H1 (cell line): ENCODE data around the gene DNAJA3. TPM values are rescaled to one million over a fixed set of nuclear protein-coding genes. Genes with fewer than 3 reads are reported as not detected.
A peak's percentile ranks its signal among the peaks of the same experiment; 100 is the strongest.

ENCODE experiments used
- CTCF ChIA-PET: fragments of 300-600 bp; sonication (Branson Sonifier 250); formaldehyde crosslinking; loops from one replicate; lab custom pipeline; 2021; ENCODE audit not compliant: partially characterized antibody; lab: Charles Lee
- POLR2A ChIA-PET: fragments of 300-600 bp; sonication (Branson Sonifier 250); formaldehyde crosslinking; loops from one replicate; lab custom pipeline; 2021; ENCODE audit warnings: inconsistent platforms; ENCODE audit not compliant: partially characterized antibody; lab: Charles Lee
- DNase-seq, 2 experiments: peaks; one replicate each; pipeline versions ENCODE4 v3.0.0 to v3.0.0-alpha.2; 2010 to 2022; ENCODE audit warnings: low spot score in 2 of 2, low read depth in 1 of 2, mixed read lengths in 1 of 2
- FAIRE-seq: peaks from 2 replicates; lab custom pipeline; 2011; peaks lifted over from hg19 to GRCh38; lab: Jason Lieb, UNC
- H2AFZ ChIP-seq: 2 replicates; pipeline ENCODE4 v1.8.1; 2012; ENCODE audit warnings: low read length, inconsistent platforms
- H2AK5ac ChIP-seq: 2 replicates; pipeline ENCODE4 v1.6.1; 2013; ENCODE audit warnings: low read depth, low read length
- H2BK120ac ChIP-seq: replicated peaks from 2 replicates; pipeline ENCODE3; 2013; ENCODE audit warnings: low read depth, low read length, inconsistent platforms
- H2BK12ac ChIP-seq: 2 replicates; pipeline ENCODE4 v1.6.1; 2013; ENCODE audit warnings: low read depth, low read length
- H2BK15ac ChIP-seq: 2 replicates; pipeline ENCODE4 v1.6.1; 2013; ENCODE audit warnings: low read length
- H2BK20ac ChIP-seq: 2 replicates; pipeline ENCODE4 v1.6.1; 2013; ENCODE audit warnings: low read length
- H2BK5ac ChIP-seq: 2 replicates; pipeline ENCODE4 v1.6.1; 2013; ENCODE audit warnings: low read depth, low read length
- H3K14ac ChIP-seq: 2 replicates; pipeline ENCODE4 v1.6.1; 2013; ENCODE audit warnings: inconsistent platforms; ENCODE audit not compliant: insufficient read length
- H3K18ac ChIP-seq: 2 replicates; pipeline ENCODE4 v1.6.1; 2013; ENCODE audit warnings: low read length; ENCODE audit errors: extremely low read depth
- H3K23ac ChIP-seq: 2 replicates; pipeline ENCODE4 v1.6.1; 2013; ENCODE audit warnings: inconsistent platforms; ENCODE audit not compliant: insufficient read length
- H3K23me2 ChIP-seq: 2 replicates; pipeline ENCODE4 v1.6.1; 2013; ENCODE audit warnings: low read depth, low read length
- H3K27ac ChIP-seq: 2 replicates; pipeline ENCODE4 v1.6.1; 2011; ENCODE audit warnings: low read depth, low read length, inconsistent platforms
- H3K27me3 ChIP-seq, 4 experiments: replicated peaks in 1 of 4; 1 replicate in 1 of 4; 2 replicates in 3 of 4; pipeline versions ENCODE4 v1.6.1 to v1.8.1; 2011 to 2013; ENCODE audit warnings: low read length in 3 of 4, mild to moderate bottlenecking in 3 of 4, inconsistent platforms in 2 of 4, mixed read lengths in 2 of 4, moderate library complexity in 1 of 4; ENCODE audit not compliant: control insufficient read depth in 3 of 4, insufficient read depth in 3 of 4; ENCODE audit errors: extremely low read depth in 1 of 4
- H3K36me3 ChIP-seq, 4 experiments: 2 replicates each; pipeline versions ENCODE4 v1.6.1 to v1.8.1; 2011 to 2013; ENCODE audit warnings: mild to moderate bottlenecking in 4 of 4, low read length in 3 of 4, moderate library complexity in 2 of 4, control low read depth in 1 of 4, inconsistent platforms in 1 of 4; ENCODE audit not compliant: insufficient read depth in 4 of 4, control insufficient read depth in 2 of 4
- H3K4ac ChIP-seq: replicated peaks from 2 replicates; pipeline ENCODE3; 2013; ENCODE audit warnings: low read length, low read depth, mixed read lengths, inconsistent platforms; ENCODE audit not compliant: insufficient read length
- H3K4me1 ChIP-seq, 4 experiments: replicated peaks in 1 of 4; 1 replicate in 1 of 4; 2 replicates in 3 of 4; pipeline versions ENCODE4 v1.6.1 to v1.8.1; 2011 to 2013; ENCODE audit warnings: low read length in 3 of 4, inconsistent platforms in 2 of 4, mixed read lengths in 1 of 4; ENCODE audit not compliant: insufficient read depth in 4 of 4, control insufficient read depth in 3 of 4
- H3K4me2 ChIP-seq, 2 experiments: 2 replicates each; pipeline versions ENCODE4 v1.6.1 to v1.8.1; 2011 to 2013; ENCODE audit warnings: low read depth in 2 of 2, low read length in 2 of 2, control low read depth in 1 of 2, inconsistent platforms in 1 of 2, mild to moderate bottlenecking in 1 of 2; ENCODE audit not compliant: insufficient read depth in 1 of 2
- H3K4me3 ChIP-seq, 4 experiments: fragments of 200-600, 300-600 bp in 1 of 4; sonication (generic), shearing (Covaris generic), sonication (Bioruptor Twin) in 1 of 4; 2 replicates each; pipeline versions ENCODE4 v1.5.1 to v1.8.1; 2011 to 2016; ENCODE audit warnings: low read length in 4 of 4, low read depth in 3 of 4, control low read depth in 2 of 4, inconsistent platforms in 2 of 4, mild to moderate bottlenecking in 2 of 4, mixed read lengths in 1 of 4, moderate library complexity in 1 of 4; ENCODE audit not compliant: insufficient read depth in 2 of 4; ENCODE audit errors: extremely low read depth in 1 of 4
- H3K56ac ChIP-seq: replicated peaks from 2 replicates; pipeline ENCODE3; 2013; ENCODE audit warnings: low read depth, mild to moderate bottlenecking, mixed read lengths, low read length, inconsistent platforms; ENCODE audit not compliant: insufficient read length
- H3K79me1 ChIP-seq: 2 replicates; pipeline ENCODE4 v1.6.1; 2013; ENCODE audit warnings: low read depth, low read length, control low read depth
- H3K79me2 ChIP-seq, 2 experiments: 2 replicates each; pipeline versions ENCODE4 v1.6.1 to v1.8.1; 2012 to 2013; ENCODE audit warnings: low read length in 2 of 2, mild to moderate bottlenecking in 2 of 2, inconsistent platforms in 1 of 2; ENCODE audit not compliant: insufficient read depth in 2 of 2, control insufficient read depth in 1 of 2
- H3K9ac ChIP-seq, 4 experiments: replicated peaks in 1 of 4; 1 replicate in 1 of 4; 2 replicates in 3 of 4; pipeline versions ENCODE4 v1.6.1 to v1.8.1; 2011 to 2013; ENCODE audit warnings: low read depth in 3 of 4, low read length in 3 of 4, control low read depth in 2 of 4, mild to moderate bottlenecking in 2 of 4, moderate library complexity in 2 of 4, inconsistent platforms in 1 of 4; ENCODE audit errors: extremely low read depth in 1 of 4
- H3K9me3 ChIP-seq, 2 experiments: 2 replicates each; pipeline versions ENCODE4 v1.6.1 to v1.8.1; 2012 to 2013; ENCODE audit warnings: mild to moderate bottlenecking in 2 of 2, moderate library complexity in 2 of 2, control low read depth in 1 of 2, inconsistent platforms in 1 of 2, low read depth in 1 of 2, low read length in 1 of 2, mixed read lengths in 1 of 2; ENCODE audit not compliant: insufficient read depth in 2 of 2
- H4K20me1 ChIP-seq, 2 experiments: replicated peaks in 1 of 2; 2 replicates each; pipeline versions ENCODE3 to v1.8.1; 2011 to 2013; ENCODE audit warnings: inconsistent platforms in 2 of 2, low read length in 2 of 2, mild to moderate bottlenecking in 1 of 2; ENCODE audit not compliant: insufficient read depth in 2 of 2, control insufficient read depth in 1 of 2
- H4K5ac ChIP-seq: 2 replicates; pipeline ENCODE4 v1.6.1; 2013; ENCODE audit warnings: low read length, low read depth, mixed read lengths, inconsistent platforms; ENCODE audit not compliant: insufficient read length
- H4K8ac ChIP-seq: 2 replicates; pipeline ENCODE4 v1.8.0; 2013; ENCODE audit warnings: mild to moderate bottlenecking, moderate library complexity, low read length, inconsistent platforms; ENCODE audit not compliant: insufficient read depth; ENCODE audit errors: extremely low read depth
- H4K91ac ChIP-seq: replicated peaks from 2 replicates; pipeline ENCODE3; 2013; ENCODE audit warnings: low read length, mixed read lengths, inconsistent platforms; ENCODE audit not compliant: insufficient read length
- CEBPB ChIP-seq: IDR thresholded peaks from 2 replicates; pipeline ENCODE4 v1.6.1; 2012; ENCODE audit warnings: low read depth, low read length
- CHD1 ChIP-seq: IDR thresholded peaks from 2 replicates; pipeline ENCODE4 v1.6.1; 2012; ENCODE audit warnings: low read depth, low read length, improper control_type of control experiment
- EP300 ChIP-seq, 2 experiments: IDR thresholded peaks; 1 replicate in 1 of 2; 2 replicates in 1 of 2; pipeline ENCODE4 v1.6.1; 2011 to 2012; ENCODE audit warnings: low read depth in 2 of 2, low read length in 2 of 2, mild to moderate bottlenecking in 2 of 2, borderline replicate concordance in 1 of 2, inconsistent platforms in 1 of 2, moderate library complexity in 1 of 2
- JUND ChIP-seq: IDR thresholded peaks from 2 replicates; pipeline ENCODE4 v1.6.1; 2011; ENCODE audit warnings: mild to moderate bottlenecking, improper control_type of control experiment, low read length
- MAX ChIP-seq: IDR thresholded peaks from 2 replicates; pipeline ENCODE4 v1.6.1; 2012; ENCODE audit warnings: inconsistent platforms
- POLR2A ChIP-seq, 2 experiments: IDR thresholded peaks; 1 replicate in 1 of 2; 2 replicates in 1 of 2; pipeline ENCODE4 v1.6.1; 2011; ENCODE audit warnings: low read depth in 2 of 2, low read length in 2 of 2, mild to moderate bottlenecking in 2 of 2; ENCODE audit errors: control extremely low read depth in 1 of 2
- POLR2AphosphoS5 ChIP-seq: IDR thresholded peaks from 2 replicates; pipeline ENCODE4 v1.6.1; 2011; ENCODE audit warnings: low read depth, low read length
- SIX5 ChIP-seq: IDR thresholded peaks from 2 replicates; pipeline ENCODE4 v1.6.1; 2011; ENCODE audit warnings: mild to moderate bottlenecking, low read depth, low read length
- WGBS, 2 experiments: shearing (Covaris generic) in 1 of 2; methylation state at CpG; one replicate each; pipeline versions ENCODE4 v1.1.6 to v1.1.7; 2013 to 2015; ENCODE audit warnings: low lambda C conversion rate in 2 of 2, mixed read lengths in 2 of 2, inconsistent platforms in 1 of 2, low coverage in 1 of 2, missing lambda C conversion rate in 1 of 2; ENCODE audit not compliant: insufficient replicate concordance in 2 of 2, insufficient coverage in 1 of 2, insufficient read length in 1 of 2; ENCODE audit errors: extremely low coverage in 1 of 2, missing lambda C conversion rate in 1 of 2; 5-methylcytosine and 5-hydroxymethylcytosine counted together
- polyA plus RNA-seq, 7 experiments: library from polyadenylated mRNA; depleted of rRNA in 3 of 7; stranded (reverse) in 5 of 7; unstranded in 2 of 7; fragments of >200 nt in 5 of 7; fragments of 200-250 nt in 2 of 7; gene quantifications; 1 replicate in 5 of 7; 2 replicates in 1 of 7; 4 replicates in 1 of 7; pipeline versions ENCODE4 v1.2.1 to v1.2.3, GENCODE V29; 2011 to 2013; ENCODE audit warnings: missing spikeins in 2 of 7, mixed read lengths in 2 of 7
- total RNA-seq: library from RNA; stranded (reverse); fragmentation: NEBNext Ultra II Directional; extraction: Animal tissue kit (Norgen Biotek cat#: 25700); gene quantifications from 2 replicates; pipeline ENCODE4 v1.2.1, GENCODE V29; 2021

DNAJA3 gene
- total and polyA plus RNA-seq, 2 of the 8 experiments (the other 6 are each of a cell fraction or from before 2014, with no cell fraction given), result 37.3 to 59.1 TPM

- no peak overlapping the region for H2BK5ac ChIP-seq
- 0 out of 2 replicates have a peak overlapping the region, but pooled peaks have one; percentile 7 for H3K18ac ChIP-seq
- FAIRE-seq, result no peak
- H3K9ac ChIP-seq, result no peak overlapping the region; a peak in 1 of 7 replicates
- H2BK20ac ChIP-seq, result no peak overlapping the region
- no peaks in the 10 kb centered on the region for H3K79me2 ChIP-seq
- H3K27ac ChIP-seq, result no peak overlapping the region; the same call in 1 of the 2 replicates
- H2AK5ac ChIP-seq, result no peak overlapping the region
- no peaks in the 10 kb centered on the region for H3K79me1 ChIP-seq
- no peak overlapping the region for H3K14ac ChIP-seq
- TF ChIP-seq EP300 (IDR thresholded peaks at IDR 0.05; ENCODE audit: borderline replicate concordance in 1 of 2, low read depth in 2 of 2, low read length in 2 of 2), result peak in 1 of 2 experiments; percentile 99; a peak in 2 of 3 replicates
- peak; percentile 58; the same call in 1 of the 2 replicates for TF ChIP-seq POLR2AphosphoS5
- peak; percentile 94 for TF ChIP-seq JUND
- TF ChIP-seq SIX5, result peak; percentile 56
- peak; percentile 92 for TF ChIP-seq CHD1
- TF ChIP-seq CEBPB, result no peak
- TF ChIP-seq MAX, result 0 out of 2 replicates have a peak, but pooled peaks have one; percentile 9
- TF ChIP-seq POLR2A (IDR thresholded peaks at IDR 0.05; ENCODE audit: control extremely low read depth in 1 of 2, low read depth in 2 of 2, low read length in 2 of 2), result no peak
- TF ChIP-seq, all 59 proteins: peak for 6
- Histone ChIP-seq H2BK15ac (no peak overlapping the region), H4K20me1 (peaks cover 4 to 18% of the 10 kb centered on the region in 2 experiments), H4K8ac (no peak overlapping the region), H2AFZ (no peak overlapping the region), H2BK120ac (no peak overlapping the region), H3K4me2 (no peak overlapping the region), H3K56ac (no peak overlapping the region), H3K4ac (no peak overlapping the region), H3K36me3 (peaks cover 9 to 43% (median 23%) of the 10 kb centered on the region in 4 experiments), H3K27me3 (no peaks in the 10 kb centered on the region), H3K9me3 (no peaks in the 10 kb centered on the region), H3K23ac (no peak overlapping the region), H4K5ac (no peak overlapping the region), H4K91ac (no peak overlapping the region), H3K23me2 (no peaks in the 10 kb centered on the region), H2BK12ac (no peak overlapping the region), H3K4me1 (peaks cover 0 to 9% (median 3%) of the 10 kb centered on the region in 4 experiments; a peak in 4 of 7 replicates), H3K4me3 (no peak overlapping the region)
- WGBS, 2 experiments, result 91% methylated on average over 26 of the region's 27 CpGs; no CpG with 5 or more reads in 1 of the 2 experiments
- ChIA-PET CTCF (interaction anchor here (0.9 to 1.3 kb wide), 4 partner anchors 12 to 50 kb away, joined by 3 to 4 read pairs (median 3); no protein-coding TSS in a partner anchor), POLR2A (interaction anchor here (1.3 to 21.6 kb wide), 7 partner anchors 10 to 111 kb away, joined by 3 to 257 read pairs (median 7); partner anchors contain the start of genes HMOX2, NMRAL1 and PAM16)
- DNase-seq, result peak in 1 of 2 experiments; percentile 66
Measured at GRCh38 chr16:4461250-4462085, 35.8 kb downstream of the DNAJA3 start.
